GM23338 (cell line): ENCODE results near the gene TMC3.

Experiments used
- CTCF ChIP-seq, 2 experiments: fragments of 200-600 bp in 1 of 2; sonication (generic) in 1 of 2; conservative IDR thresholded peaks; 2 replicates each; pipeline versions ENCODE4 v1.5.1 to v1.6.1; 2016 to 2017; ENCODE audit warnings: antibody characterized with exemption in 2 of 2, low read depth in 2 of 2, mild to moderate bottlenecking in 2 of 2, moderate library complexity in 1 of 2
- EZH2 ChIP-seq: fragments of 200-600 bp; sonication (generic); IDR thresholded peaks from one replicate; pipeline ENCODE4 v1.8.0; 2017; ENCODE audit warnings: antibody characterized with exemption, mild to moderate bottlenecking, low read depth; ENCODE audit not compliant: unreplicated experiment
- EZH2phosphoT487 ChIP-seq: fragments of 200-600 bp; sonication (generic); IDR thresholded peaks from one replicate; pipeline ENCODE4 v1.8.1; 2018; ENCODE audit warnings: antibody characterized with exemption; ENCODE audit not compliant: unreplicated experiment
- POLR2AphosphoS5 ChIP-seq: IDR thresholded peaks from 2 replicates; pipeline ENCODE4 v1.6.1; 2016; ENCODE audit warnings: antibody characterized with exemption, low read depth
- REST ChIP-seq: IDR thresholded peaks from one replicate; pipeline ENCODE4 v1.6.1; 2018; ENCODE audit warnings: antibody characterized with exemption; ENCODE audit not compliant: unreplicated experiment

- TF ChIP-seq POLR2AphosphoS5, result no peak
- TF ChIP-seq REST, result no peak
- no peak for TF ChIP-seq CTCF (conservative IDR thresholded peaks at IDR 0.05; ENCODE audit: low read depth in 2 of 2)
- TF ChIP-seq EZH2phosphoT487, result no peak
- no peak for TF ChIP-seq EZH2
Measured at GRCh38 chr15:81303244-81304225, 70.5 kb downstream of the TMC3 start.
